HEK293 (cell line): ENCODE results near the gene PIP5K1C.

Experiments used
- CTCF ChIP-seq: fragments of 450-650 bp; formaldehyde crosslinking; IDR thresholded peaks from 2 replicates; pipeline ENCODE4 v1.5.1; 2016; ENCODE audit warnings: missing biosample characterization, missing genetic modification characterization
- PRDM1 ChIP-seq: fragments of 450-650 bp; formaldehyde crosslinking; IDR thresholded peaks from 2 replicates; pipeline ENCODE4; 2016; ENCODE audit warnings: missing biosample characterization, missing genetic modification characterization
- SP2 ChIP-seq: fragments of 450-650 bp; formaldehyde crosslinking; IDR thresholded peaks from 2 replicates; pipeline ENCODE4 v1.5.1; 2016; ENCODE audit warnings: missing biosample characterization, missing genetic modification characterization
- ZBTB6 ChIP-seq: fragments of 450-650 bp; formaldehyde crosslinking; IDR thresholded peaks from 2 replicates; pipeline ENCODE4 v1.5.1; 2017; ENCODE audit warnings: missing biosample characterization, missing genetic modification characterization
- ZFHX2 ChIP-seq: fragments of 450-650 bp; formaldehyde crosslinking; conservative IDR thresholded peaks from 2 replicates; pipeline ENCODE4 v1.5.1; 2016; ENCODE audit warnings: missing biosample characterization, missing genetic modification characterization
- ZNF175 ChIP-seq: fragments of 450-650 bp; formaldehyde crosslinking; IDR thresholded peaks from 2 replicates; pipeline ENCODE4 v1.5.1; 2016; ENCODE audit warnings: missing biosample characterization, missing genetic modification characterization
- ZNF24 ChIP-seq: fragments of 450-650 bp; formaldehyde crosslinking; IDR thresholded peaks from 2 replicates; pipeline ENCODE4 v1.5.1; 2016; ENCODE audit warnings: missing biosample characterization, missing genetic modification characterization
- ZNF311 ChIP-seq: fragments of 450-650 bp; formaldehyde crosslinking; IDR thresholded peaks from 2 replicates; pipeline ENCODE4 v1.5.1; 2017; ENCODE audit warnings: missing biosample characterization, missing genetic modification characterization, borderline replicate concordance
- ZNF391 ChIP-seq: fragments of 450-650 bp; formaldehyde crosslinking; IDR thresholded peaks from 2 replicates; pipeline ENCODE4 v1.5.1; 2016; ENCODE audit warnings: low read depth, missing biosample characterization, missing genetic modification characterization, borderline replicate concordance
- ZNF514 ChIP-seq: fragments of 450-650 bp; formaldehyde crosslinking; IDR thresholded peaks from 2 replicates; pipeline ENCODE4 v1.5.1; 2016; ENCODE audit warnings: missing biosample characterization, missing genetic modification characterization
- ZNF596 ChIP-seq: fragments of 450-650 bp; IDR thresholded peaks from 2 replicates; pipeline ENCODE4 v1.5.0; 2018; ENCODE audit warnings: missing biosample characterization, mild to moderate bottlenecking, missing genetic modification characterization, moderate library complexity
- ZNF654 ChIP-seq: fragments of 450-650 bp; formaldehyde crosslinking; IDR thresholded peaks from 2 replicates; pipeline ENCODE4 v1.5.1; 2016; ENCODE audit warnings: low read depth, missing biosample characterization, missing genetic modification characterization
- ZSCAN18 ChIP-seq: fragments of 450-650 bp; formaldehyde crosslinking; IDR thresholded peaks from 2 replicates; pipeline ENCODE4 v1.5.1; 2016; ENCODE audit warnings: missing biosample characterization, missing genetic modification characterization

GRCh38 chr19:3586707-3587346, 113.4 kb downstream of the PIP5K1C start:
- TF ChIP-seq SP2 (no peak), ZNF654 (no peak), CTCF (tag by site-specific recombination) (no peak), ZSCAN18 (tag by site-specific recombination) (no peak), ZNF596 (tag by site-specific recombination) (no peak), ZNF391 (no peak), PRDM1 (tag by site-specific recombination) (no peak), ZNF514 (no peak), ZNF175 (tag by site-specific recombination) (no peak), ZFHX2 (tag by site-specific recombination) (peak; percentile 30; the same call in 1 of the 2 replicates), ZNF24 (no peak), ZNF311 (tag by site-specific recombination) (no peak), ZBTB6 (tag by site-specific recombination) (no peak)
